Endothelial cell of umbilical vein (primary cell): ENCODE results near the gene SMAD3. TPM values are rescaled to one million over a fixed set of nuclear protein-coding genes. Genes with fewer than 3 reads are reported as not detected.

Experiments used
- BruUV-seq: library from RNA; stranded (reverse); fragments of 400-500 nt; replicated peaks from 2 replicates; lab custom pipeline; 2021; lab: Mats Ljungman, UMichigan
- CTCF ChIA-PET: fragments of 300-600, 350-600 bp; sonication (Branson Sonifier 250); formaldehyde crosslinking; loops from one replicate; lab custom pipeline; 2021; ENCODE audit warnings: antibody characterized with exemption, inconsistent platforms; lab: Charles Lee
- POLR2A ChIA-PET: fragments of 300-600, 350-600 bp; sonication (Branson Sonifier 250); formaldehyde crosslinking; loops from one replicate; lab custom pipeline; 2021; ENCODE audit warnings: antibody characterized with exemption, inconsistent platforms; lab: Charles Lee
- DNase-seq: peaks from one replicate; pipeline ENCODE4 v3.0.0-alpha.2; 2011; ENCODE audit warnings: low read depth, low spot score
- FAIRE-seq: peaks from 2 replicates; lab custom pipeline; 2011; peaks lifted over from hg19 to GRCh38; lab: Jason Lieb, UNC
- H2AFZ ChIP-seq: 2 replicates; pipeline ENCODE4 v1.6.0; 2012; ENCODE audit warnings: low read depth, low read length, control low read depth, inconsistent platforms
- H3K27ac ChIP-seq: 2 replicates; pipeline ENCODE4 v1.5.1; 2011; ENCODE audit warnings: low read depth, mild to moderate bottlenecking, control low read depth, low read length, moderate library complexity; ENCODE audit not compliant: insufficient read depth
- H3K27me3 ChIP-seq, 2 experiments: 2 replicates each; pipeline versions ENCODE4 v1.6.0 to v1.6.1; 2011; ENCODE audit warnings: low read length in 2 of 2, mixed read lengths in 1 of 2; ENCODE audit not compliant: control insufficient read depth in 2 of 2, insufficient read depth in 2 of 2
- H3K36me3 ChIP-seq, 2 experiments: 2 replicates in 1 of 2; 3 replicates in 1 of 2; pipeline ENCODE4 v1.5.1; 2011; ENCODE audit warnings: low read length in 2 of 2, mild to moderate bottlenecking in 1 of 2, moderate library complexity in 1 of 2; ENCODE audit not compliant: control insufficient read depth in 2 of 2, insufficient read depth in 2 of 2; ENCODE audit errors: extremely low read depth in 1 of 2
- H3K4me1 ChIP-seq: 3 replicates; pipeline ENCODE4 v1.5.1; 2011; ENCODE audit warnings: mild to moderate bottlenecking, low read length; ENCODE audit not compliant: control insufficient read depth, insufficient read depth; ENCODE audit errors: extremely low read depth
- H3K4me2 ChIP-seq: 2 replicates; pipeline ENCODE4 v1.6.1; 2011; ENCODE audit warnings: low read length, control low read depth, mixed read lengths; ENCODE audit not compliant: insufficient read depth
- H3K4me3 ChIP-seq, 3 experiments: fragments of 200-600 bp in 1 of 3; sonication (generic), shearing (Covaris generic) in 1 of 3; replicated peaks in 1 of 3; 2 replicates each; pipeline ENCODE4 v1.5.1; 2011 to 2016; ENCODE audit warnings: control low read depth in 3 of 3, low read length in 3 of 3, mild to moderate bottlenecking in 2 of 3, inconsistent platforms in 1 of 3, low read depth in 1 of 3, moderate library complexity in 1 of 3; ENCODE audit not compliant: insufficient read depth in 1 of 3
- H3K79me2 ChIP-seq: 2 replicates; pipeline ENCODE4 v1.6.0; 2012; ENCODE audit warnings: low read length, inconsistent platforms; ENCODE audit not compliant: control insufficient read depth, insufficient read depth
- H3K9ac ChIP-seq: replicated peaks from 2 replicates; pipeline ENCODE3; 2011; ENCODE audit warnings: low read length, control low read depth; ENCODE audit not compliant: insufficient read depth; ENCODE audit errors: extremely low read depth
- H3K9me1 ChIP-seq: replicated peaks from 3 replicates; pipeline ENCODE4 v1.6.0; 2011; ENCODE audit warnings: mild to moderate bottlenecking, low read length; ENCODE audit not compliant: control insufficient read depth, insufficient read depth; ENCODE audit errors: extremely low read depth
- H3K9me3 ChIP-seq: replicated peaks from 2 replicates; pipeline ENCODE4 v1.5.1; 2012; ENCODE audit warnings: low read length, inconsistent platforms; ENCODE audit not compliant: control insufficient read depth, insufficient read depth
- H4K20me1 ChIP-seq: replicated peaks from 2 replicates; pipeline ENCODE3; 2011; ENCODE audit warnings: mild to moderate bottlenecking, low read length; ENCODE audit not compliant: control insufficient read depth, insufficient read depth; ENCODE audit errors: extremely low read depth
- CTCF ChIP-seq, 2 donors: IDR thresholded peaks; 1 replicate in 1 of 2; 2 replicates in 1 of 2; pipeline ENCODE4 v1.5.1; 2011; ENCODE audit warnings: low read length in 2 of 2, mild to moderate bottlenecking in 2 of 2, moderate library complexity in 2 of 2, control low read depth in 1 of 2, inconsistent platforms in 1 of 2, low read depth in 1 of 2; ENCODE audit not compliant: insufficient read depth in 1 of 2; ENCODE audit errors: extremely low read depth in 1 of 2
- FOS ChIP-seq: IDR thresholded peaks from 2 replicates; pipeline ENCODE4 v1.6.1; 2011; ENCODE audit warnings: mild to moderate bottlenecking, low read length, moderate library complexity, borderline replicate concordance; ENCODE audit not compliant: insufficient read depth
- GATA2 ChIP-seq: IDR thresholded peaks from 2 replicates; pipeline ENCODE4 v1.7.0; 2011; ENCODE audit warnings: low read depth, mild to moderate bottlenecking, moderate library complexity, mixed read lengths, low read length; ENCODE audit not compliant: insufficient read length, insufficient read depth
- JUN ChIP-seq: IDR thresholded peaks from 2 replicates; pipeline ENCODE4 v1.6.1; 2011; ENCODE audit warnings: borderline replicate concordance, low read depth; ENCODE audit not compliant: insufficient read length, insufficient read depth
- MAX ChIP-seq: IDR thresholded peaks from 2 replicates; pipeline ENCODE4 v1.6.1; 2011; ENCODE audit not compliant: insufficient read depth, insufficient read length
- MYC ChIP-seq: IDR thresholded peaks from one replicate; pipeline ENCODE4 v1.6.1; 2011; ENCODE audit warnings: mild to moderate bottlenecking, low read depth, low read length
- POLR2A ChIP-seq: IDR thresholded peaks from 2 replicates; pipeline ENCODE4 v1.6.1; 2012; ENCODE audit warnings: low read depth, mild to moderate bottlenecking, control low read depth, low read length
- POLR2AphosphoS5 ChIP-seq: IDR thresholded peaks from 2 replicates; pipeline ENCODE4 v1.6.1; 2012; ENCODE audit warnings: low read depth, mild to moderate bottlenecking, control low read depth, low read length, moderate library complexity; ENCODE audit not compliant: insufficient read depth
- dilution Hi-C: fragments of 300-500 bp; cut with MboI; formaldehyde crosslinking; loops from one replicate; pipeline ENCODE4 v1.15.0; 2019; ENCODE audit warnings: low sequenced_read_pairs; ENCODE audit not compliant: extremely low pct_ligation_motif_present
- intact Hi-C: fragments of 100-400 bp; cut with micrococcal nuclease; formaldehyde crosslinking; loops from one replicate; pipeline ENCODE4 v1.10.0; 2022
- polyA plus RNA-seq, 4 experiments: library from polyadenylated mRNA; depleted of rRNA in 3 of 4; stranded (reverse) in 3 of 4; unstranded in 1 of 4; fragments of >200 nt; gene quantifications; 2 replicates each; pipeline versions ENCODE4 v1.2.1 to v1.2.3, GENCODE V29; 2011 to 2012; ENCODE audit warnings: missing spikeins in 1 of 4
- total RNA-seq: library from RNA; stranded (reverse); gene quantifications from 2 replicates; pipeline ENCODE4 v1.2.3, GENCODE V29; 2021

SMAD3 gene
- total and polyA plus RNA-seq, 2 donors (not counting 3 experiments of a cell fraction or from before 2014, with no cell fraction given): 56.4 to 88.2 TPM

- Histone ChIP-seq H3K4me2 (no peak overlapping the region), H3K27me3 (no peaks in the 10 kb centered on the region), H3K36me3 (no peaks in the 10 kb centered on the region), H3K9ac (no peak overlapping the region), H3K9me3 (no peaks in the 10 kb centered on the region), H4K20me1 (no peaks in the 10 kb centered on the region), H2AFZ (no peak overlapping the region), H3K4me3 (no peak overlapping the region), H3K4me1 (peaks cover 51% of the 10 kb centered on the region), H3K27ac (no peak overlapping the region), H3K79me2 (peaks cover 95% of the 10 kb centered on the region), H3K9me1 (no peaks in the 10 kb centered on the region)
- dilution Hi-C loops (no loop called here), intact Hi-C loops (no loop called here)
- no TSS peak for BruUV-seq
- ChIA-PET CTCF (interaction anchor here (0.8 to 1.0 kb wide), 2 partner anchors 9 to 11 kb away, joined by 3 to 5 read pairs; no protein-coding TSS in a partner anchor), POLR2A (interaction anchor here (1.0 kb wide), 1 partner anchor 609 kb away, joined by 3 read pairs; the partner anchor contains the start of gene ZWILCH)
- FAIRE-seq (no peak), DNase-seq (no peak)
- TF ChIP-seq MAX: no peak
- TF ChIP-seq POLR2AphosphoS5: no peak
- no peak for TF ChIP-seq FOS
- no peak for TF ChIP-seq JUN
- TF ChIP-seq GATA2: no peak
- TF ChIP-seq CTCF (IDR thresholded peaks at IDR 0.05; ENCODE audit: extremely low read depth in 1 of 2, insufficient read depth in 1 of 2, low read depth in 1 of 2, low read length in 2 of 2): no peak
- no peak for TF ChIP-seq POLR2A
- no peak for TF ChIP-seq MYC
These were observed 48.6 kb downstream of the SMAD3 start for GRCh38 chr15:67114046-67114445.
